Stimulated activated CD4-positive, alpha-beta T cell treated with anti-CD3 and anti-CD28 coated beads, Interleukin-15, amount 100 ng/mL, for 24 hours (primary cell): Measurements from ENCODE around the gene FARS2.
"Not testable (repeated sequence)": the region's sequence is repeated elsewhere in the genome, so short reads cannot be mapped to it uniquely, and the experiment has no call there.

Experiments
- DNase-seq: peaks from one replicate; pipeline ENCODE4 v3.0.0-alpha.2; 2020

Gene FARS2

GRCh38 chr6:5776104-5776503, 514.8 kb downstream of the FARS2 start:
- no peak for DNase-seq

DNA sequence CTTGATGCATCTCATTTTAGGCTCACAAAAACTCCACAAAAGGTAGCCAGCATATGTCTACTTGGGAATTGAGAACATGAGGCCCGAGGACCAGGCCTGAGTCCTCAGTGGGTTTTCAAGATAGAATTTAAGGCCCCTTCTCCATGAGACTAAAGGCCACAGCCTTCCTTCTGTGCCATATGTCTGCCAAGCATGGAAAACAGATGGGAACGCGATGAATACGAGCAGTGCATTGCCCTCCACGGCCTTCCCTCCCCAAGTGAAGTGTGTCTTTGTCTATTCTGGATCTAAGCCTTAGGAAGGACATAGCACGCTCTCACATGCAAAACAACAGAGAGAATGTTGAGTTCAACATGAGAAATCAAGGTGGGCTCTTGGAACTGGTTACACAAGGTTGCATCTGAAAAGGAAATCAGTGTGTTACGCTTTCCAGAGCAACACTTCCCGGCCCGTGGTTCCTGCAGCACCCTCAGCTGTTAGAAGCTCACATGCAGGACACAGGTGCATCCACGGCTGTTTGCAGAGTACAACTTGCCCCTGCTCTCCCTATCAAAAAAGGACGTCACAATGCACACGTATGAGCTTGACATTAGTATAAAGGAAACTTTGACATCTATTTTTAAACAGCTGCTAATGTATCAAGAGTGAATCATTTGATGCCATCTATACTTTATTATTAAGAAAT, 515.5 kb downstream of the FARS2 start:
- no peak for DNase-seq

DNA sequence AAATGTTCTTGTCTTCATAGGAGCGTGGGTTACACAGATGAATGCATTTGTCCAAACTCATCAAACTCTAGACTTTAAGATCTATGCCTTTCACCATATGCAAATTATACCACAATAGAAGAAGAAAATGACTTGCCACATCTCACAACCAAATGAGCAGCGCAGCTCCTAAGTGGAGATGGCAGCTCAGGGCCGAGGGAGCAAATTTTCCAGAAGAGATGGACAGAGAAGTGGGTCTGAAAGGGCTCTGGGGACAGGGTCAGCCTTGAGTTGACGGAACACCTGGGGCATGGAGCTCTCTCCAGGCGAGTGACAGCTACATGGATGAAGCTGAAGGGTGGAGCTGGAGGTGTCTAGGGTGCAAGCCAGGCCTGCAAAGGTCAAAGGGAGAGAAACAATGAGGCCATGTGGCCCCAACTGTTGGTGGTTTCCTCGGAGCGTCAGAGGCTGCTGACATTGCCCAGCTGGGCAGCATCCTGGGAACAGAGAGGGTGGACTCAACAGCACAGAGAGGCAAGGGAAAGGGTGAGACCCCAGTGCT, 517.1 kb downstream of the FARS2 start:
- DNase-seq: no peak

DNA sequence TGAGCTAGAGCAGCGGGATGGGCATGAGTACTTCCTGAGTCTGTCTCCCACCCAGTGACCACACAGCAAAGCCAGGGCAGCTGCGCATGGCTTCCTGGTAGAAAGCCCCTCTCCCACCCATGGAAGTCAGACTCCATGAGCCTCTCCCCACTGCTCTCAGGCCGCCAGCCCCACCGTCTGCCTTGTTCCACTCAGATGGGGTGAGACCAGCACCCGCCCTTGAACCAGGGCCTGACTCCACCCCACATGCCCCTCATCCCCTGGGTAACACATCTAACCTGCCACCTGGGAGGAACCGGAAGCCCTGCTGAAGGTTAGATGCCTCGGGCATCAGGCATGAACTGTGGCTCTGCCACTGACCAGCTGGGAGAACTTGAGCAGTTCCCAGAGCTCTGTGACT, 517.6 kb downstream of the FARS2 start:
- no peak for DNase-seq

- no peak for DNase-seq
Observed at GRCh38 chr6:5781019-5781418, 519.7 kb downstream of the FARS2 start.

DNA sequence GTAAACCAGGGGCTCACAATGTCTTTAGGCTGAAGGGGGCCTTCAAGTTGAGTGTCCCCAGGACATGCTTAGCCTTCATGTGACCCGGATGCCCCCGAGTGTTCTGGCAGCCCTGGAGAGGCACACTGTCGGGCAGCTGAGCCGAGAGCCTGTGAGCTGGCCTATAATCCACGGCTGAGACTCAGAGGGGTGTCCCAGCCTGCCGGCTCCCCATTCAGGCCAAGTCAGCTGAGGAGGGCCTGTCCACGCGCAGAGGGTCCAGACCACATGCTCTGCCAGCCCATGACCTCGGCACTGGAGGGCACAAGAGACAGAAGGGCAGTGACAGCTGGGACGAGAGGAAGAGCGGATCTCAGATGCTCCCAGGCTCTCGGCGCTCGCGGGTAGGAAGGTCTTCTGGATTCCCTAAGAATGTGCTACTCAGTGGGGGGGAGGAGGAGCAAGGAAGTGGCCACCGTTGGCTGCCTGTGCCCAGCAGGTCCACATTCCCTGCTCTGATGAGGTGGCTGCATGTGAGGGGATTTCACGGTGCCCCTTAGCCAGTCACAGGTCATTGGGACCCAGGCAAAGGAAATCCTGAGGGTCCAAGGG, 520.7 kb downstream of the FARS2 start:
- DNase-seq: no peak

DNA sequence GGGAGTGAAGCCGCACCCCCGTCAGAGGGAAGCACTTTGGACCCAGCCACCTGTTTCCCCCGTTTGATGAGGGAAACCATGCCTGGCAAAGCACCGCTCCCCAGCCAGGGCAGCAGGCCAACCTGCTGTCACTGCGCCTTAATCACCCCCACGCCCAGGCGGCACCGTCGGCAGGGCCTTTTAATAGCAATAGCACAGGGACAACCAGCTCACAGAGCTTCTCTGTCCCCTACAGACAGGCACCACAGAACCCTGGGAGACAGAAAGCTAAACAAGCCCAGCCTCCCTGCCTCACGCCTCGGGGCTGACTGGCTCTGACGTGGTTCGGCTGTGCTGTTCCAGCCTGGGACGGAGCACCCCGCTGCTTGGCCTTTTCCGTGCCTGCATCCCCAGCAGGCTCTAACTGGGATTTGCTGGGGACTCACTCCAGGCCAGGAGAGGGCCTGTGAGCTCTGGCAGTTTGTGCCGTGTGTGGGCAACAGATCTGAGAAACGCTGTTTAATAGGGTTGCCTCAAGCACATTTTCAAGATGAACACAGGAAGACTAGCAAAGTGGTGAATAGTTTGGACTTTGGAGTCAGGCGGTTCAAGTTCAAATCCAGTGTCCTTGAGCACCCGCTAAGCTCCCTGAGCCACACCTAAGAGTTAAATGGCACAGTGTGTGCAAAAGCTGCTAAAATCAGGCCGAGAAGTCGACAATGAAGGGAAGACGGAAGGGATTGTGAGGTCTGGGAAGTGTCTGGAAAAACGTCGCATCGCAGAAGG, 521.7 kb downstream of the FARS2 start:
- no peak for DNase-seq

DNA sequence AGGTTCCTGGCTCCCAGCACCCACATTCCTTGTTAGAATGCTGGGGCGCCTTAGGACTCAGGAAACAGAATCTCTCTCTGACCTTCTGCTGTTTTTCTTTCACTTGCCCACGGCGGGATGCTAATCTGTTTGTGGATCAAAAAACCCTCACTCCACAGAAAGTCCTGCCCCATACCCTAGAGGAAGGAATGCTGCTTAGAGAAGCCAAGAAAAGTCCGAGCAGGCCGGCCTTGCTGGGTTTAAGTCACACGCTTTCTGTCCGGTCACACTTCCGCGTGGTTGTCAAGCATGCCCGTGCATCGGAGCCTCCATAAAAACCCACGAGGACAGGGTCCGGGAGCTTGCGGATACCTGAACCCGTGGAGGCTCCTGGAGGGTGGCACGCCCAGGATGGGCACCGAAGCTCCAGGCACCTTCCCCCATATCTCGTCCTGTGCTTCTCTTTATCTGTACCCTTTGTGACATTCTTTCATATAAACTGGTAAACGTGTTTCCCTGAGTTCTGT, 522.3 kb downstream of the FARS2 start:
- DNase-seq: no peak

- DNase-seq: no peak
Observed at GRCh38 chr6:5785249-5785648, 523.9 kb downstream of the FARS2 start.

- DNase-seq: no peak
Observed at GRCh38 chr6:5786321-5786968, 525.1 kb downstream of the FARS2 start.

DNA sequence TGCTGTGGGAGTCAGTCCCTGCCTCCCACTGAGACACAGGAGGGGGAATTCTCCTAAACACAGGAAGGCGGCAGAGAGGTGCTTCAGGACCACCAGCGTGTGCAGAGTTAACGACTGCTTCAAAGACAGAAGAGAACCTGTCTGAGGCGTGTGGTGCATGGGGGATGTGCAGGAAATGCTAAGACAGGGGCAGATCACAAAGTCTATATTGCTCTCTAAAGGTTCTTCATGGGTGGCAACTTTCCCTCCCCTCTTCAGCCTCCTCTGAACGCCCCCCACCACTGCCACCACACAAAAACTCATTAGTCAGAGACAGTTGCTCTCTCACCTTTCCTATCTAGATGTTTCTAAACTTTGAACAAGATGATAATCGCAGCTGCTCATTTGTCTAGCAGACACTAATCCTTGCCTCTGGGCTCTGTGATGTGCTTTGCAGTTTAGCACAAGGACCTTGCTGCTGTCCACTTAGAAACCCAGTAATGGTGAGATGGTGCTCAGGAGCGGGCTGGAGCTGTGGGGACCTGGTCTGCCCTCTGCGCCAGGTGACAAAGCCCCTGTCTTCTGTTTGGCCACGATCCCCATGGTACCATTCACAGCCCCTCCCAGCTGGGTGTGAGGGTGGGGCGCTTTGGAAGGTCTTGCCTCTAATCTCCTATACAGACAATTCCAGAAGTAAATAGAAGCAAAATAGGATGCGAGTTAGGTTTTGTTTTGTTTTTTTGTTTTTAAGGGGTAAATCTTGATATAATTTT, 525.8 kb downstream of the FARS2 start:
- DNase-seq: no peak

DNA sequence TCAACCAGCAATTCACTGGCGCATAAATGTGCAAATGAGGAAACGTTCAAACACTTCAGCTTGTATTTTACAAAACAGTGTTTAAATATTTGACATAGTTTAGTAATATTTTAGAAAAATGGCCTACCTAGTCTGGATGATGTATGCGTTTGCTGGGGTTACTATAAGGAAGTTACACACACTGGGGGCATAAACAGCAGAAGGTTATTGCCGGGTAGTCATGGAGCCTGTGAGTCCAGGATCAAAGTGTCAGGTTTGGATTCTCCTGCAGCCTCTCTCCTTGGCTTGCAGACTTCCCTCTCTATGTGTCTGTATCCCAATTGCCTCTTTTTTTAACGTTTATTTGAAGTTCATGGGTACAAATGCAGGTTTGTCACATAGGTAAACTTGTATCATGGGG, 528.1 kb downstream of the FARS2 start:
- not testable (repeated sequence) for DNase-seq

DNA sequence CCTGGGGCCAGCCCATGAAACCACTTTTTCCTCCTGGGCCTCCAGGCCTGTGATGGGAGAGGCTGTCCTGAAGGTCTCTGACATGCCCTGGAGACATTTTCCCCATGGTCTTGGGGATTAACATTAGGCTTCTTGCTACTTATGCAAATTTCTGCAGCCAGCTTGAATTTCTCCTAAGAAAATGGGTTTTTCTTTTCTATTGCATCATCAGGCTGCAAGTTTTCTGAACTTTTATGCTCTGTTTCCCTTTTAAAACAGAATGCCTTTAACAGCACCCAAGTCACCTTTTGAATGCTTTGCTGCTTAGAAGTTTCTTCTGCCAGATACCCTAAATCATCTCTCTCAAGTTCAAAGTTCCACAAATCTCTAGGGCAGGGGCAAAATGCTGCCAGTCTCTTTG, 535.2 kb downstream of the FARS2 start:
- DNase-seq: not testable (repeated sequence)

DNA sequence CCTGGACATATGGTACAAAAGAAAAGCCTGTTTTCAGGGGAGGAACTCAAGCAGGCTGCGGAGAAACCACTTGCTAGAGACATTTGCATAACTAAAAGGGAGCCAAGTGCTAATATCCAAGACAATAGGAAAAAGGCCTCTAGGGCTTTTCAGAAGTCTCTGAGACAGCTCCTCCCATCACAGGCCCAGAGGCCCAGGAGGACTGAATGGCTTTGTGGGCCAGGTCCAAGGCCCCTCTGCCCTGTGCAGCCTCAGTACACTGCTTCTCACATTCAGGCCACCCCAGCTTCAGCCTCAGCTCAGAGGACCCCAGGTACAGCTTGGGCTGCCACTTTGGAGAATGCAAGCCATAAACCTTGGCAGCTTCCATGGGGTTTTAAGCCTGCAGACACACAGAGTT, 545.1 kb downstream of the FARS2 start:
- DNase-seq: not testable (repeated sequence)

GRCh38 chr6:5809450-5809849, 548.1 kb downstream of the FARS2 start:
- DNase-seq: no peak

DNA sequence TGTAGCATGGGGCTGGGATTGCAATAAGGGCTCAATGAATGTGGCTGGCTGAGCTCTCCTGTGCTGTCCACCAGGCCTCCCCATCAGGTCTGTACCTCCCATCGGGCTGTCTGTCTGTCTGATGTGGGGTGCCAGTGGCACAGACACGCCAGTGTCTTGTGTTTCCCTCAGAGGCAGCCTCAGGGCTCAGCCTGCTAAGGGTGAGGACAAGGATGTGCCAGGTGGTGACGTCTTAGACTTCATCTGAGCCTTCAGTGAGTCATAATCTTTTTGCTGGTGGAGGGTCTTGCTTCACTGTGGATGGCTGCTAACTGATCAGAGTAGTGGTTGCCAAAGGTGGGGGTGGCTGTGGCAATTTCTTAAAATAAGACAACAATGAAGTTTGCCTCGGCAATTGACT, 550.7 kb downstream of the FARS2 start:
- no peak for DNase-seq

DNA sequence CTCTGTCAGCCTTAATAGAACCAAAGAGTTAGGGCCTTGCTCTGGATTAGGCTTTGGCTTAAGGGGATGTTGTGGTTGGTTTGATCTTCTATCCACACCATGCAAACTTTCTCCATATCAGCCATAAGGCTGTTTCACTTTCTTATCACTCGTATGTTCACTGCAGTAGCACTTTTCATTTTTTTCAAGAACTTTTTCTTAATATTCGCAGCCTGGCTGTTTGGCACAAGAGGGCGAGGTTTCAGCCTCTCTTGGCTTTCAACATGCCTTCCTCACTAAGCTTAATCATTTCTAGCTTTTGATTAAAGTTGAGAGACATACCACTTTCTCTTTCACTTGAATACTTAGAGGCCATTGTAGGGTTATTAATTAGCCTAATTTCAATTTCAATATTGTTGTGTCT, 552.3 kb downstream of the FARS2 start:
- peak; percentile 17 for DNase-seq

GRCh38 chr6:5814116-5814515, 552.8 kb downstream of the FARS2 start:
- DNase-seq: no peak

DNA sequence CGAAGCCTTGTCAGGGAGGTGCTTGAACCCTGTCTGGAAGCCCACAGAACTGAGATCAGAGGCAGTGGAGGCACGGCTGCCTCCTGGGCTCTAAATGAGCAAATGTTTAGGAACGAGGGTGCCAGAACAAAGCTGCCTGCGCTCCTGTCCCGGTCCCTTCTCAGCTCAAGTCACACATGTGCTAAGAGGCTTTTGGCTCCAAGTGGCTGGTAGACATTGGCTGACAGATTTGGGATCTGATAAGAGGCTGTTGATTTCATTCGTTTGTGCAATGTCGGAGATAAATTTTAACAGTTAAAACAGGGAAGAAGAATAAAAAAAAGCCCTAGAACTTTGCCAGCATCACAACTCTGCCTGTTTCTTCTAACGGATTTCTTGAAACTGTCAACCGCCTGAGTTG, 553.6 kb downstream of the FARS2 start:
- no peak for DNase-seq

DNA sequence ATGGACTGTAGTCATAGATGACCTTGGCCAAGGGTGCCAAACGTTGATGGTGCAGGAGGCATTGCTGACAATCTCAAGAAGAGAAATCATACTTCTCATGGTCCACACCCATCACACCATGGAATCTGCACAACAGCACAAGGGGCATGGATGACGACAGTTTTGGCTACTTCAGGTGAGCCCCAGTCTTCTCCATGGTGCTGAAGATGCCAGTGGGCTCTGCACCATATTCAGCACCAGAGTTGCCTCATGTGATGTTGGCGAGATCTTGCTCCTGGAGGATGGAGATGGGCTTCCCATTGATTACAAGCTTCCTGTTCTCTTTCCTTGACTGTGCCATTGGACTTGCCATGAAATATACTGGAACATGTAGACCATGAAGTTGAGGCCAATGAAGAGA, 556.6 kb downstream of the FARS2 start:
- no peak for DNase-seq

DNA sequence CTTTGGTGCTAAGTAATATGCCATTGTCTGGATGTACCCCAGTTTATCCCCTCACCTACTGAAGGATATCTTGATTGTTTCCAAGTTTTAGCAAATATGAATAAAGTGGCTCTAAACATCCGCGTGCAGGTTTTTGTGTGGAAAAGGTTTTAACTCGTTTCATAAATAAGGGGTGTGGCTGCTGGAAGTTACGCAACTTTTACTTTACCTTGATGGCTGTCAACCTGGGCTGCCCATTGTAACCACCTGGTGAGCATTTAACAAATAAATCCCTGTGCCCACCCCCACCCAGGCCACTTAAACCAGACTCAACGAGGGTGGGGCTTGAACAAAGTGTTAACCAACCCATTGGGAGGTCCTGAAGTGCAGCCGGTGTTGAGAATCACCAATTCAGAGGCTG, 557.6 kb downstream of the FARS2 start:
- DNase-seq: no peak
